K562 (cell line): ENCODE measurements around the gene HOXB4. TPM values are rescaled to one million over a fixed set of nuclear protein-coding genes. Genes with fewer than 3 reads are reported as not detected.

Experiments used
- ATAC-seq: fragments of 200-7000 bp; cut with Tn5 transposase; 3 replicates; pipeline ENCODE4 v1.9.1; 2020; ENCODE audit warnings: moderate library complexity
- BruUV-seq: library from RNA; stranded (reverse); fragments of 400-500 nt; replicated peaks from 2 replicates; lab custom pipeline; 2021; lab: Mats Ljungman, UMichigan
- CTCF ChIA-PET: fragments of 300-600 bp; formaldehyde crosslinking; extraction: SDS; loops from one replicate; lab custom pipeline; 2021; ENCODE audit warnings: low intra/inter-chr PET ratio; lab: Yijun Ruan, JAX
- POLR2A ChIA-PET: fragments of 300-600, 350-650 bp; sonication (Branson Sonifier 250); formaldehyde crosslinking; extraction: SDS; loops from one replicate; lab custom pipeline; 2021; ENCODE audit warnings: antibody characterized with exemption, inconsistent platforms; lab: Yijun Ruan, JAX
- DNase-seq, 4 experiments: peaks; one replicate each; pipeline versions ENCODE4 v3.0.0 to v3.0.0-alpha.2; 2011 to 2018; ENCODE audit warnings: low spot score in 3 of 4, mixed read lengths in 3 of 4; ENCODE audit errors: extremely low read depth in 1 of 4
- FAIRE-seq: peaks from 2 replicates; lab custom pipeline; 2011; peaks lifted over from hg19 to GRCh38; lab: Jason Lieb, UNC
- H2AFZ ChIP-seq: 2 replicates; pipeline ENCODE4 v1.6.0; 2011; ENCODE audit warnings: low read depth, low read length, control low read depth, inconsistent platforms
- H3K27ac ChIP-seq: fragments of 200-600 bp; 3 replicates; pipeline ENCODE4 v1.8.0; 2011; ENCODE audit warnings: low read depth, mild to moderate bottlenecking, control low read depth, inconsistent platforms, low read length, moderate library complexity, mixed read lengths; ENCODE audit errors: extremely low read depth
- H3K27me3 ChIP-seq, 2 experiments: fragments of 300-600 bp in 1 of 2; 2 replicates in 1 of 2; 3 replicates in 1 of 2; pipeline versions ENCODE4 v1.6.0 to v1.8.0; 2011; ENCODE audit warnings: inconsistent platforms in 2 of 2, low read length in 2 of 2, mild to moderate bottlenecking in 1 of 2, mixed read lengths in 1 of 2, moderate library complexity in 1 of 2; ENCODE audit not compliant: control insufficient read depth in 2 of 2, insufficient read depth in 2 of 2
- H3K36me3 ChIP-seq: fragments of 300-600 bp; 3 replicates; pipeline ENCODE4 v1.8.0; 2011; ENCODE audit warnings: mild to moderate bottlenecking, low read length, inconsistent platforms; ENCODE audit not compliant: control insufficient read depth, insufficient read depth
- H3K4me1 ChIP-seq, 2 experiments: fragments of 200-600 bp in 1 of 2; replicated peaks in 1 of 2; 2 replicates in 1 of 2; 3 replicates in 1 of 2; pipeline versions ENCODE4 v1.5.1 to v1.8.0; 2011; ENCODE audit warnings: inconsistent platforms in 2 of 2, low read length in 2 of 2, mild to moderate bottlenecking in 1 of 2, mixed read lengths in 1 of 2, moderate library complexity in 1 of 2; ENCODE audit not compliant: control insufficient read depth in 2 of 2, insufficient read depth in 2 of 2
- H3K4me2 ChIP-seq: 2 replicates; pipeline ENCODE4 v1.6.1; 2011; ENCODE audit warnings: low read length, control low read depth, inconsistent platforms, mixed read lengths; ENCODE audit not compliant: insufficient read depth
- H3K4me3 ChIP-seq: fragments of 200-600 bp; sonication (generic), shearing (Covaris generic); 2 replicates; pipeline ENCODE4 v1.5.1; 2016; ENCODE audit warnings: control low read depth, inconsistent platforms
- H3K79me2 ChIP-seq: fragments of 200-600 bp; 3 replicates; pipeline ENCODE4 v1.8.0; 2011; ENCODE audit warnings: low read length, inconsistent platforms; ENCODE audit not compliant: control insufficient read depth, insufficient read depth
- H3K9ac ChIP-seq, 2 experiments: 2 replicates each; pipeline versions ENCODE4 v1.6.0 to v1.6.1; 2011; ENCODE audit warnings: low read depth in 2 of 2, low read length in 2 of 2, control low read depth in 1 of 2, inconsistent platforms in 1 of 2, mild to moderate bottlenecking in 1 of 2, mixed read lengths in 1 of 2; ENCODE audit not compliant: insufficient read depth in 1 of 2
- H3K9me1 ChIP-seq: one replicate; pipeline ENCODE4 v1.6.0; 2011; ENCODE audit warnings: inconsistent platforms, mild to moderate bottlenecking, low read length, moderate library complexity; ENCODE audit not compliant: control insufficient read depth, insufficient read depth
- H3K9me3 ChIP-seq: replicated peaks from 2 replicates; pipeline ENCODE4 v1.5.1; 2011; ENCODE audit warnings: low read depth, low read length, inconsistent platforms; ENCODE audit not compliant: control insufficient read depth, insufficient read depth
- H4K20me1 ChIP-seq: replicated peaks from 2 replicates; pipeline ENCODE4 v1.6.1; 2011; ENCODE audit warnings: low read length, inconsistent platforms, mixed read lengths; ENCODE audit not compliant: control insufficient read depth, insufficient read depth
- BRF1 ChIP-seq: IDR thresholded peaks from 3 replicates; pipeline ENCODE4 v1.6.1; 2011; ENCODE audit warnings: borderline replicate concordance, mild to moderate bottlenecking; ENCODE audit not compliant: insufficient read length; ENCODE audit errors: extremely low read depth
- MAX ChIP-seq: sonication (generic); formaldehyde crosslinking; IDR thresholded peaks from 2 replicates; pipeline ENCODE4 v1.9.0; 2022; ENCODE audit warnings: mild to moderate bottlenecking, missing genetic modification reagents
- WGBS: fragments of 100-300 bp; shearing (Covaris generic); methylation state at CpG from one replicate; pipeline ENCODE4 v1.1.6; 2016; ENCODE audit warnings: low coverage, mixed read lengths; ENCODE audit not compliant: insufficient coverage; ENCODE audit errors: missing lambda C conversion rate; 5-methylcytosine and 5-hydroxymethylcytosine counted together
- in situ Hi-C: fragments of 300-500 bp; cut with MboI; formaldehyde crosslinking; loops from 4 replicates; pipeline ENCODE4 v1.15.0; 2018; ENCODE audit warnings: inconsistent platforms, mixed read lengths
- intact Hi-C: fragments of 100-400 bp; cut with micrococcal nuclease; formaldehyde crosslinking; loops from 2 replicates; pipeline ENCODE4 v1.14.2; 2022
- polyA plus RNA-seq, 8 experiments: library from polyadenylated mRNA; depleted of rRNA in 4 of 8; stranded (reverse) in 5 of 8; unstranded in 3 of 8; fragments of >200 nt; fragmentation: Nextera tagmentation in 2 of 8; fragmentation: Illumina TruSeq in 1 of 8; extraction: Ambion mirVana in 2 of 8; extraction: Trizol in 1 of 8; gene quantifications; 2 replicates each; pipeline versions ENCODE4 v1.2.1 to v1.2.3, GENCODE V29; 2011 to 2014; ENCODE audit warnings: inconsistent platforms in 1 of 8, missing spikeins in 1 of 8
- total RNA-seq, 7 experiments: library from RNA; depleted of rRNA in 6 of 7; stranded (reverse); fragments of >200 nt in 6 of 7; fragmentation: Illumina TruSeq in 2 of 7; extraction: Trizol in 2 of 7; gene quantifications; 2 replicates each; pipeline versions ENCODE4 v1.2.1 to v1.2.3, GENCODE V29; 2011 to 2021; ENCODE audit warnings: low replicate concordance in 1 of 7
- TF ChIP-seq, protein P1 (sequence below): sonication (generic); formaldehyde crosslinking; IDR thresholded peaks from 2 replicates; pipeline ENCODE4 v1.8.0; 2022; ENCODE audit warnings: mild to moderate bottlenecking, missing genetic modification reagents
- TF ChIP-seq, protein P2 (sequence below): sonication (generic); formaldehyde crosslinking; IDR thresholded peaks from 2 replicates; pipeline ENCODE4 v1.8.0; 2023; ENCODE audit warnings: missing genetic modification reagents, mild to moderate bottlenecking, borderline replicate concordance

HOXB4 gene
- total and polyA plus RNA-seq, 9 of the 15 experiments (the other 6 are each of a cell fraction or from before 2014, with no cell fraction given): 1.6 to 34.9 (median 14.9) TPM

- FAIRE-seq: no peak
- Histone ChIP-seq H3K27ac (peak overlapping the region; percentile 99; the same call in 1 of the 3 replicates), H3K4me2 (peak overlapping the region; percentile 65), H3K79me2 (peaks cover 90% of the 10 kb centered on the region), H3K9ac (peak overlapping the region; percentile 87 to 100; a peak in 3 of 4 replicates), H3K4me1 (peaks cover 50 to 67% of the 10 kb centered on the region in 2 experiments), H3K36me3 (peaks cover 51% of the 10 kb centered on the region), H2AFZ (no peak overlapping the region)
- no TSS peak for BruUV-seq
- WGBS: 64% methylated on average over 11 of the region's 11 CpGs
- in situ Hi-C loops (loop anchor here (10.0 kb wide), 1 partner anchor 588 kb away; the partner anchor contains the start of gene COPZ2), intact Hi-C loops (no loop called here)
- CTCF ChIA-PET: no interaction called here
- no peak for DNase-seq
- TF ChIP-seq, protein P1, sequence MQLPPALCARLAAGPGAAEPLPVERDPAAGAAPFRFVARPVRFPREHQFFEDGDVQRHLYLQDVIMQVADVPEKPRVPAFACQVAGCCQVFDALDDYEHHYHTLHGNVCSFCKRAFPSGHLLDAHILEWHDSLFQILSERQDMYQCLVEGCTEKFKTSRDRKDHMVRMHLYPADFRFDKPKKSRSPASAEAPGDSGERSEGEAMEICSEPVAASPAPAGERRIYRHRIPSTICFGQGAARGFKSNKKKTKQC (CRISPR knock-in tag): 0 out of 2 replicates have a peak, but pooled peaks have one; percentile 17
- TF ChIP-seq BRF1 (no peak), MAX (CRISPR knock-in tag) (no peak)
- TF ChIP-seq, protein P2, sequence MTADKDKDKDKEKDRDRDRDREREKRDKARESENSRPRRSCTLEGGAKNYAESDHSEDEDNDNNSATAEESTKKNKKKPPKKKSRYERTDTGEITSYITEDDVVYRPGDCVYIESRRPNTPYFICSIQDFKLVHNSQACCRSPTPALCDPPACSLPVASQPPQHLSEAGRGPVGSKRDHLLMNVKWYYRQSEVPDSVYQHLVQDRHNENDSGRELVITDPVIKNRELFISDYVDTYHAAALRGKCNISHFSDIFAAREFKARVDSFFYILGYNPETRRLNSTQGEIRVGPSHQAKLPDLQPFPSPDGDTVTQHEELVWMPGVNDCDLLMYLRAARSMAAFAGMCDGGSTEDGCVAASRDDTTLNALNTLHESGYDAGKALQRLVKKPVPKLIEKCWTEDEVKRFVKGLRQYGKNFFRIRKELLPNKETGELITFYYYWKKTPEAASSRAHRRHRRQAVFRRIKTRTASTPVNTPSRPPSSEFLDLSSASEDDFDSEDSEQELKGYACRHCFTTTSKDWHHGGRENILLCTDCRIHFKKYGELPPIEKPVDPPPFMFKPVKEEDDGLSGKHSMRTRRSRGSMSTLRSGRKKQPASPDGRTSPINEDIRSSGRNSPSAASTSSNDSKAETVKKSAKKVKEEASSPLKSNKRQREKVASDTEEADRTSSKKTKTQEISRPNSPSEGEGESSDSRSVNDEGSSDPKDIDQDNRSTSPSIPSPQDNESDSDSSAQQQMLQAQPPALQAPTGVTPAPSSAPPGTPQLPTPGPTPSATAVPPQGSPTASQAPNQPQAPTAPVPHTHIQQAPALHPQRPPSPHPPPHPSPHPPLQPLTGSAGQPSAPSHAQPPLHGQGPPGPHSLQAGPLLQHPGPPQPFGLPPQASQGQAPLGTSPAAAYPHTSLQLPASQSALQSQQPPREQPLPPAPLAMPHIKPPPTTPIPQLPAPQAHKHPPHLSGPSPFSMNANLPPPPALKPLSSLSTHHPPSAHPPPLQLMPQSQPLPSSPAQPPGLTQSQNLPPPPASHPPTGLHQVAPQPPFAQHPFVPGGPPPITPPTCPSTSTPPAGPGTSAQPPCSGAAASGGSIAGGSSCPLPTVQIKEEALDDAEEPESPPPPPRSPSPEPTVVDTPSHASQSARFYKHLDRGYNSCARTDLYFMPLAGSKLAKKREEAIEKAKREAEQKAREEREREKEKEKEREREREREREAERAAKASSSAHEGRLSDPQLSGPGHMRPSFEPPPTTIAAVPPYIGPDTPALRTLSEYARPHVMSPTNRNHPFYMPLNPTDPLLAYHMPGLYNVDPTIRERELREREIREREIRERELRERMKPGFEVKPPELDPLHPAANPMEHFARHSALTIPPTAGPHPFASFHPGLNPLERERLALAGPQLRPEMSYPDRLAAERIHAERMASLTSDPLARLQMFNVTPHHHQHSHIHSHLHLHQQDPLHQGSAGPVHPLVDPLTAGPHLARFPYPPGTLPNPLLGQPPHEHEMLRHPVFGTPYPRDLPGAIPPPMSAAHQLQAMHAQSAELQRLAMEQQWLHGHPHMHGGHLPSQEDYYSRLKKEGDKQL (CRISPR knock-in tag): 0 out of 2 replicates have a peak, but pooled peaks have one; percentile 7
- TF ChIP-seq, all 486 proteins: peak for 2
- ATAC-seq: no peak
- Histone ChIP-seq H3K9me1 (no peaks in the 10 kb centered on the region), H4K20me1 (peaks cover 51% of the 10 kb centered on the region), H3K27me3 (no peaks in the 10 kb centered on the region), H3K9me3 (no peaks in the 10 kb centered on the region), H3K4me3 (peak overlapping the region; percentile 97)
- POLR2A ChIA-PET: interaction anchor here (0.6 to 3.3 kb wide), 12 partner anchors 9 to 515 kb away, joined by 3 to 21 read pairs (median 4); partner anchors contain the start of gene SNX11
Observed at GRCh38 chr17:48622857-48623256, 44.7 kb upstream of the HOXB4 start.
